GM06990 (cell line): Measurements from ENCODE around the gene UBE2S.

Experiments
- DNase-seq: peaks from one replicate; pipeline ENCODE4 v3.0.0-alpha.2; 2011; ENCODE audit not compliant: insufficient read length; ENCODE audit errors: extremely low read depth
- H3K27me3 ChIP-seq: replicated peaks from 2 replicates; pipeline ENCODE4 v1.6.0; 2011; ENCODE audit warnings: low read length; ENCODE audit not compliant: control insufficient read depth, insufficient read depth
- H3K36me3 ChIP-seq: 2 replicates; pipeline ENCODE4 v1.5.1; 2011; ENCODE audit warnings: low read length; ENCODE audit not compliant: control insufficient read depth, insufficient read depth
- H3K4me3 ChIP-seq: replicated peaks from 2 replicates; pipeline ENCODE4 v1.5.1; 2011; ENCODE audit warnings: low read depth, mild to moderate bottlenecking, control low read depth, low read length
- CTCF ChIP-seq: IDR thresholded peaks from 2 replicates; pipeline ENCODE4 v1.5.1; 2011; ENCODE audit warnings: low read length, control low read depth, mild to moderate bottlenecking, inconsistent platforms; ENCODE audit not compliant: insufficient read depth, poor library complexity, severe bottlenecking

Gene UBE2S

GRCh38 chr19:55360902-55361301, 46.7 kb downstream of the UBE2S start:
- no peaks in the 10 kb centered on the region; the same call in 1 of the 2 replicates for H3K27me3 ChIP-seq
- TF ChIP-seq CTCF, result no peak
- DNase-seq, result no peak
- no peaks in the 10 kb centered on the region for H3K36me3 ChIP-seq
- H3K4me3 ChIP-seq, result no peak overlapping the region

- no peak overlapping the region for H3K4me3 ChIP-seq
- no peaks in the 10 kb centered on the region for H3K36me3 ChIP-seq
- no peak for TF ChIP-seq CTCF
- DNase-seq, result no peak
- H3K27me3 ChIP-seq, result no peaks in the 10 kb centered on the region; the same call in 1 of the 2 replicates
These were observed 48.4 kb downstream of the UBE2S start for GRCh38 chr19:55358943-55359908.

- Histone ChIP-seq H3K4me3 (no peak overlapping the region), H3K36me3 (no peaks in the 10 kb centered on the region), H3K27me3 (no peaks in the 10 kb centered on the region; the same call in 1 of the 2 replicates)
- no peak for DNase-seq
- no peak for TF ChIP-seq CTCF
These were observed 49.1 kb downstream of the UBE2S start for GRCh38 chr19:55358493-55358892.

- peaks cover 2% of the 10 kb centered on the region for H3K27me3 ChIP-seq
- H3K36me3 ChIP-seq, result no peaks in the 10 kb centered on the region
- no peak overlapping the region for H3K4me3 ChIP-seq
- DNase-seq, result no peak
- TF ChIP-seq CTCF, result no peak
These were observed 52.3 kb downstream of the UBE2S start for GRCh38 chr19:55355213-55355821.

GRCh38 chr19:55354698-55355212, 52.8 kb downstream of the UBE2S start, which contains the start of gene COX6B2:
Gene COX6B2 (minus strand): TSS chr19:55354719. CDS start chr19:55354521, 198 bp downstream.
- DNase-seq, result no peak
- Histone ChIP-seq H3K4me3 (peak within 1 kb of the TSS; percentile 40), H3K36me3 (no peaks in the 10 kb centered on the region), H3K27me3 (peaks cover 2% of the 10 kb centered on the region)
- no peak for TF ChIP-seq CTCF
